Measurements from ENCODE around the gene PIK3R1.

PIK3R1 gene

DNA sequence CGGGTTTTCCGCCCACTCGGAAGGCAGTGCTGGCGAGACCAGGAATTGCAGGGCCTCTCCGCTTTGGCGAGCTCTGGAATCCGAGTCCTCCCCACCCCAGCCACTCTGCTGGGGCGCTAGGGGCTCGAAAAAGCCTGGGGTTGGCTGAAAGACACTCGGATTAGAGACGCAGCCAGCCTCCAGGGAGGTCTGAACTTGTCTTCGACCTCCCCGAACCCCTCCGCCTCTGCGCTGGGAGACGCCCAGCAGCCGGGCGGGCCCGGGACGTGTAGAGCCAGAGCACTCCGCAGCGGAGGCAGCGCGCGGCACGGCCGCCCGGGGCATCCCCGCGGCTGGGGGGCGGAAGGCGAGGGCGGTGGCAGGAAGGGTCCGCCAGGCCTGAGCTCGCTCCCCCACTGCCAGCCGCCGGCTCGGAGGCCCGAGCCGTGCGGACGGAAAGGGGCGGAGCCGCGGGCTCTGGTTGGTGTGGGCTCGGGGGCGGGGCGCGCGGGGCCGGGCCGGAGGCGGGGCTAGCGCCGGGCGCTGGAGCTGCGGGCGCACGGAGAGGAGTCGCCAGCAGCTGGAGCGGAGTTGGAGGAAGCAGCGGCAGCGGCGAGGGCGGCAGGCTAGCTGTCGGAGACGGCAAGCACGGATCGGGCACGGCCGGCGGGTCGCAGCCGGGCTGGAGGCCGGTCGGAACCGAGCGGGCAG lies at the start of gene PIK3R1:
PIK3R1 (plus strand) TSS at position 549 of the 690 bp plus-strand sequence. CDS start 10,920 bp downstream, outside the sequence.
- DNase-seq (ENCODE audit: low read depth) = peak; percentile 60
- peak within 1 kb of the TSS; percentile 87 for H3K4me3 ChIP-seq (ENCODE audit: low read depth, low read length)
- peak; percentile 22; the same call in 1 of the 2 replicates for TF ChIP-seq CTCF (IDR thresholded peaks at IDR 0.05; ENCODE audit: control insufficient read depth, extremely low read depth, insufficient read depth)

DNA sequence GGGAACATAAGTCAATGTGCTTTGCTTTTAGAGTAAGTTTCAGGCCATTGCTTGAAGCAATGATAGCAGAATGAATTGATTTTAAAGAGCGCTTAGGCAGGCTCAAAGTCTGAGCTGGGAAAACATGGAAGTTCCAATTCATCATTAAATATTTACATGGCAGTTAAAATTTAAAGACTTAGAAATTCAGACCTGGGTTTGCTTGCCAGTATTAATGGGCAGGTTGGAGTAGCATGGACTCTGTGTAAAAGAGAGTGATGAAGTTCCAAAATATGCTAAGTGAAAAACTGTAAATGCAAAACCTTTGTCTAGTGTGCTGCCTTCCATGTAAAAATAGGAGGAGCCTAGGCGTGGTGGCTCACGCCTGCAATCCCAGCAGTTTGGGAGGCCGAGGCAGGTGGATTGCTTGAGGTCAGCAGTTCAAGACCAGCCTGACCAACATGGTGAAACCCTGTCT lies 48.3 kb upstream of the PIK3R1 start:
- peak; percentile 52 for DNase-seq (ENCODE audit: low read depth)
- H3K4me3 ChIP-seq (ENCODE audit: low read depth, low read length) = no peak overlapping the region
- TF ChIP-seq CTCF (IDR thresholded peaks at IDR 0.05; ENCODE audit: control insufficient read depth, extremely low read depth, insufficient read depth) = no peak

DNA sequence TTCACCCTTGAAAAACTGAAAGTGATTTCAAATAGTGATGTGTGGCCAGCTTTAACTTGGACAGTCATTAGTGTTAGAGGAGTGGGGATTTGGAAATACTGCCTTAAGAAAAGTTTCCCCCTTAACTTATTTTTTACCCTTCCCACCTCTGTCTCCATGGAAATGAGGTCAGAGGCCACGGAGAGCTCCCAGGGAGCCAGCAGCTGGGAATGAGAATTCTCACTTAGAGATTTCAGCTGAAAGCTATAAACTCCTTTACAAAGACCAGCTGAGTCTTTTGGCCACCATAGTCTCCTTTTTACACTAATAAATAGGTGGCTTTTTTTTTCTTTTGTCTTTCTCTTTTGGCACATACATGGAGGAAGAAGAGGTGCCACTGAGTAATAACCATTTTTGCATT lies 45.7 kb upstream of the PIK3R1 start:
- no peak overlapping the region for H3K4me3 ChIP-seq (ENCODE audit: low read depth, low read length)
- DNase-seq (ENCODE audit: low read depth) = no peak
- no peak for TF ChIP-seq CTCF (IDR thresholded peaks at IDR 0.05; ENCODE audit: control insufficient read depth, extremely low read depth, insufficient read depth)

DNA sequence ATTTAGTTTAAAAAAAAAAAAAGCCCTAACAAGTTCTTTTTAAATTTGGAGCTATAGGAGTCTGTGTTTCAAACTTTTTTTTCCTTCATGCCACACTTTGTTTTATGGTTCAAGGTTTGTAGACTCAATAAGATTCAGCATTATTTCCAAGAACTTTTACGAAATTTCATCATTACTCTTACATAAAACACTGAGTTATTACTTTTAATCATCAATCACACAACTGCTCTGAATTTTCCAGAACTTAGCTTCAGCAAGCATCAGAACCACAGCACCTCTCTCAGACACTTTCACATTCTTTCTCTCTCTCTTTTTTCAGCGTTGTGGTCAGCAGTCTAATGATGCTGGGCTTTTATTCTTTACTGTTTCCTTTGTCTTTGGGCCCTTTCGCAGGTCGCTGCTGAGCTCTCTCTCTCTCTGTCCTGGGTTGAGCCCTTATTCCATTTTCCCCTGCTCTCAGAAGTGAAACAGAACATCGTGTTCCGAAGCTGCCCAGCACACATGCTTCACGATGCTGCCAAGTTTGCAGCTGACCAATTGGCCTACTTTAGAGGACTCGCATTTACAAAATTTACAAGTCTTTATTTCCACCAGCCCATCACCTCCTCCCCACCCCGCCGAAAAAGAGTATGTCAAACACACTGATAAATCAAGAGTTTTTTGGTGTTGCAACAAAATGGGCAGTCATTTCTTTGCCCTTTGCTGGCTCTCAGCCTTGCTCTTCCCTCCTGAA lies 44.6 kb upstream of the PIK3R1 start:
- TF ChIP-seq CTCF (IDR thresholded peaks at IDR 0.05; ENCODE audit: control insufficient read depth, extremely low read depth, insufficient read depth) = no peak
- H3K4me3 ChIP-seq (ENCODE audit: low read depth, low read length) = no peak overlapping the region
- DNase-seq (ENCODE audit: low read depth) = peak; percentile 27

GRCh38 chr5:68172314-68172713 lies 43.2 kb upstream of the PIK3R1 start:
- H3K4me3 ChIP-seq (ENCODE audit: low read depth, low read length) = no peak overlapping the region
- DNase-seq (ENCODE audit: low read depth) = no peak
- no peak for TF ChIP-seq CTCF (IDR thresholded peaks at IDR 0.05; ENCODE audit: control insufficient read depth, extremely low read depth, insufficient read depth)

DNA sequence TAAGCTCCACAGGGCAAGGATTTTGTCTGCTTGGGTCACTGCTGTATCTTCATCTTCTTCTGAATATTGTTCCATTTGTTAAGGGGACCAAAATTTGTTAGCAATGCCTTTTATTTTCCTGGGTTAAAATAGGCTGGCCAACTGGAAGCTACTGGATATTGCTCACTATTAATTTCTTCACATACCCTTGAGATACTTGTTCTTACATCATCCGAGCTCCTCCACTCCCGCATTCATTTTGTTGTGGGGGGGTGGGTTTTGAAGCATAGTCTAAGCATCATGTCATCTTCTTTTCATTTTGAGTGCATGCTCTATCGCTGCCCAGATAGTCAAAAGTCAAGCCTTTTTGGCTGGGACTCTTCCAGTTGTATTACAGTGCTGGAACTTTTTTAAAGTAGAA lies 42.5 kb upstream of the PIK3R1 start:
- TF ChIP-seq CTCF (IDR thresholded peaks at IDR 0.05; ENCODE audit: control insufficient read depth, extremely low read depth, insufficient read depth) = no peak
- no peak overlapping the region for H3K4me3 ChIP-seq (ENCODE audit: low read depth, low read length)
- DNase-seq (ENCODE audit: low read depth) = no peak
